ENCODE measurements around the gene PCDH8. TPM values are rescaled to one million over a fixed set of nuclear protein-coding genes. Genes with fewer than 3 reads are reported as not detected.

Gene PCDH8
- polyA plus RNA-seq, 1 of the 3 experiments (the other 2 are of a cell fraction): not detected

DNA sequence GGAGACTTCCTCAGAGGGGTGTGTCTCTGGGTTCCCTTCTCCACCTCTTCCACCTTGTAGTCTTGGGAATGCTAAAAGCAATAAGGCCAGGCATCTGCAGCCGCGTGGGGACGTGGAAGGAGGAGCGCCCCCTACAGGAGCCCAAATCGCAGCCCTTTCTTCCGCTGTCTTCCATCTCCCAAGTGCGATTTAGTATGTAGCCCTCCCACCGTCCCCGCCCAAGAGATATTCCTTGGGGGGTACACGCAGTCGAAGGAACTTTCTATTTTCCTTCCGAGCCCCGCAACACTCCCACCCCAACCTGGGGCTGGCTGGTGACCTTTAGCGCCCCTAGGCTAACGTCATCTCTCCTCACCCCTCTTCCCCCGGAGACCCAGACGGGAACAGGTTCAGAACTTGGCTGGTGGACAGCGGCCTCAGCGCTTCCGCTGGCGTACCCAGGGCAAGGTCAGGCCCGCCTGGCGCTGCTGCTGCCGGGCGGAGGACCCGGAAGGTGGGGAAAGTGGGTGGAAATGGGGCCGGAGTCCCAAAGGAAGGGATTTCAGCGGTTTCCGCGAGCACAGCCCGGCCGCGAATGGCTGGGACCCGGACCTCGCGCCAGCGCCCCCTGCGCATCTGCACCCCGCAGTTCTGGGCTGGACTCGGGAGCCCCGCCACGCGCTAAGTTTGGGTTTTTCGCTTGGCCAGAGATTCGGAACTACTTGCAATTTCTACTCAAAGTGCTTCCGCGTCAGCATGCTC lies 2.1 kb upstream of the PCDH8 start:
- Histone ChIP-seq H3K4me2 (peak overlapping the region; percentile 86), H3K4me1 (ENCODE audit: control insufficient read depth in 1 of 2, insufficient read depth in 2 of 2, low read depth in 1 of 2, low read length in 1 of 2) (peaks cover 6 to 34% of the 10 kb centered on the region in 2 experiments; a peak in 3 of 4 replicates), H2AFZ (ENCODE audit: low read depth) (peak overlapping the region; percentile 99), H3K9ac (peak overlapping the region; percentile 54), H3K9me3 (no peaks in the 10 kb centered on the region), H4K20me1 (ENCODE audit: insufficient read depth) (no peaks in the 10 kb centered on the region), H3K4me3 (ENCODE audit: low read depth in 2 of 2, low read length in 1 of 2) (peak overlapping the region; percentile 69 to 97), H3K9me2 (no peaks in the 10 kb centered on the region), H3K27ac (ENCODE audit: low read depth in 2 of 2, low read length in 1 of 2) (peak overlapping the region in 1 of 2 experiments; percentile 79; a peak in 2 of 4 replicates), H3K27me3 (ENCODE audit: insufficient read depth) (peaks cover 37% of the 10 kb centered on the region), H3K79me2 (ENCODE audit: insufficient read depth) (no peaks in the 10 kb centered on the region), H3F3A (replicated peaks; ENCODE audit: insufficient read depth) (peaks cover 14% of the 10 kb centered on the region), H3K36me3 (replicated peaks in 1 of 2; ENCODE audit: control insufficient read depth in 1 of 2, insufficient read depth in 2 of 2, low read length in 1 of 2) (no peaks in the 10 kb centered on the region)
- ChIA-PET POLR2A (interaction anchor here (0.9 kb wide), 1 partner anchor 10 kb away, joined by 3 read pairs; no protein-coding TSS in a partner anchor), CTCF (interaction anchor here (0.6 to 11.3 kb wide), 36 partner anchors 8 to 420 kb away, joined by 3 to 124 read pairs (median 5); partner anchors contain the start of gene SUGT1)
- DNase-seq: peak; percentile 71
- WGBS (ENCODE audit: low lambda C conversion rate): 2% methylated on average over 32 of the region's 47 CpGs
- TF ChIP-seq NRF1 (IDR thresholded peaks at IDR 0.05; ENCODE audit: low read depth, low read length): no peak
- TF ChIP-seq RFX5 (IDR thresholded peaks at IDR 0.05; ENCODE audit: low read length): no peak
- TF ChIP-seq EP300 (IDR thresholded peaks at IDR 0.05; ENCODE audit: borderline replicate concordance in 1 of 2, low read depth in 1 of 2, low read length in 1 of 2): no peak
- TF ChIP-seq, protein P1, sequence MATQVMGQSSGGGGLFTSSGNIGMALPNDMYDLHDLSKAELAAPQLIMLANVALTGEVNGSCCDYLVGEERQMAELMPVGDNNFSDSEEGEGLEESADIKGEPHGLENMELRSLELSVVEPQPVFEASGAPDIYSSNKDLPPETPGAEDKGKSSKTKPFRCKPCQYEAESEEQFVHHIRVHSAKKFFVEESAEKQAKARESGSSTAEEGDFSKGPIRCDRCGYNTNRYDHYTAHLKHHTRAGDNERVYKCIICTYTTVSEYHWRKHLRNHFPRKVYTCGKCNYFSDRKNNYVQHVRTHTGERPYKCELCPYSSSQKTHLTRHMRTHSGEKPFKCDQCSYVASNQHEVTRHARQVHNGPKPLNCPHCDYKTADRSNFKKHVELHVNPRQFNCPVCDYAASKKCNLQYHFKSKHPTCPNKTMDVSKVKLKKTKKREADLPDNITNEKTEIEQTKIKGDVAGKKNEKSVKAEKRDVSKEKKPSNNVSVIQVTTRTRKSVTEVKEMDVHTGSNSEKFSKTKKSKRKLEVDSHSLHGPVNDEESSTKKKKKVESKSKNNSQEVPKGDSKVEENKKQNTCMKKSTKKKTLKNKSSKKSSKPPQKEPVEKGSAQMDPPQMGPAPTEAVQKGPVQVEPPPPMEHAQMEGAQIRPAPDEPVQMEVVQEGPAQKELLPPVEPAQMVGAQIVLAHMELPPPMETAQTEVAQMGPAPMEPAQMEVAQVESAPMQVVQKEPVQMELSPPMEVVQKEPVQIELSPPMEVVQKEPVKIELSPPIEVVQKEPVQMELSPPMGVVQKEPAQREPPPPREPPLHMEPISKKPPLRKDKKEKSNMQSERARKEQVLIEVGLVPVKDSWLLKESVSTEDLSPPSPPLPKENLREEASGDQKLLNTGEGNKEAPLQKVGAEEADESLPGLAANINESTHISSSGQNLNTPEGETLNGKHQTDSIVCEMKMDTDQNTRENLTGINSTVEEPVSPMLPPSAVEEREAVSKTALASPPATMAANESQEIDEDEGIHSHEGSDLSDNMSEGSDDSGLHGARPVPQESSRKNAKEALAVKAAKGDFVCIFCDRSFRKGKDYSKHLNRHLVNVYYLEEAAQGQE (IDR thresholded peaks at IDR 0.05; ENCODE audit: low read depth, low read length): peak; percentile 99
- TF ChIP-seq CHD2 (IDR thresholded peaks at IDR 0.05; ENCODE audit: low read length, partially characterized antibody): peak; percentile 32
- TF ChIP-seq SMC3 (IDR thresholded peaks at IDR 0.05; ENCODE audit: low read depth, low read length): no peak
- TF ChIP-seq TEAD4 (IDR thresholded peaks at IDR 0.05; ENCODE audit: borderline replicate concordance, insufficient read depth): no peak
- TF ChIP-seq, protein P2, sequence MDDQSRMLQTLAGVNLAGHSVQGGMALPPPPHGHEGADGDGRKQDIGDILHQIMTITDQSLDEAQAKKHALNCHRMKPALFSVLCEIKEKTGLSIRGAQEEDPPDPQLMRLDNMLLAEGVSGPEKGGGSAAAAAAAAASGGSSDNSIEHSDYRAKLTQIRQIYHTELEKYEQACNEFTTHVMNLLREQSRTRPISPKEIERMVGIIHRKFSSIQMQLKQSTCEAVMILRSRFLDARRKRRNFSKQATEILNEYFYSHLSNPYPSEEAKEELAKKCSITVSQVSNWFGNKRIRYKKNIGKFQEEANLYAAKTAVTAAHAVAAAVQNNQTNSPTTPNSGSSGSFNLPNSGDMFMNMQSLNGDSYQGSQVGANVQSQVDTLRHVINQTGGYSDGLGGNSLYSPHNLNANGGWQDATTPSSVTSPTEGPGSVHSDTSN (IDR thresholded peaks at IDR 0.05): no peak
- TF ChIP-seq, protein P3, sequence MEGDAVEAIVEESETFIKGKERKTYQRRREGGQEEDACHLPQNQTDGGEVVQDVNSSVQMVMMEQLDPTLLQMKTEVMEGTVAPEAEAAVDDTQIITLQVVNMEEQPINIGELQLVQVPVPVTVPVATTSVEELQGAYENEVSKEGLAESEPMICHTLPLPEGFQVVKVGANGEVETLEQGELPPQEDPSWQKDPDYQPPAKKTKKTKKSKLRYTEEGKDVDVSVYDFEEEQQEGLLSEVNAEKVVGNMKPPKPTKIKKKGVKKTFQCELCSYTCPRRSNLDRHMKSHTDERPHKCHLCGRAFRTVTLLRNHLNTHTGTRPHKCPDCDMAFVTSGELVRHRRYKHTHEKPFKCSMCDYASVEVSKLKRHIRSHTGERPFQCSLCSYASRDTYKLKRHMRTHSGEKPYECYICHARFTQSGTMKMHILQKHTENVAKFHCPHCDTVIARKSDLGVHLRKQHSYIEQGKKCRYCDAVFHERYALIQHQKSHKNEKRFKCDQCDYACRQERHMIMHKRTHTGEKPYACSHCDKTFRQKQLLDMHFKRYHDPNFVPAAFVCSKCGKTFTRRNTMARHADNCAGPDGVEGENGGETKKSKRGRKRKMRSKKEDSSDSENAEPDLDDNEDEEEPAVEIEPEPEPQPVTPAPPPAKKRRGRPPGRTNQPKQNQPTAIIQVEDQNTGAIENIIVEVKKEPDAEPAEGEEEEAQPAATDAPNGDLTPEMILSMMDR (IDR thresholded peaks at IDR 0.05): peak; percentile 26; the same call in 1 of the 2 replicates
- TF ChIP-seq, protein P4, sequence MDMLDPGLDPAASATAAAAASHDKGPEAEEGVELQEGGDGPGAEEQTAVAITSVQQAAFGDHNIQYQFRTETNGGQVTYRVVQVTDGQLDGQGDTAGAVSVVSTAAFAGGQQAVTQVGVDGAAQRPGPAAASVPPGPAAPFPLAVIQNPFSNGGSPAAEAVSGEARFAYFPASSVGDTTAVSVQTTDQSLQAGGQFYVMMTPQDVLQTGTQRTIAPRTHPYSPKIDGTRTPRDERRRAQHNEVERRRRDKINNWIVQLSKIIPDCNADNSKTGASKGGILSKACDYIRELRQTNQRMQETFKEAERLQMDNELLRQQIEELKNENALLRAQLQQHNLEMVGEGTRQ (IDR thresholded peaks at IDR 0.05; ENCODE audit: borderline replicate concordance, low read depth, low read length): no peak
- TF ChIP-seq, protein P5, sequence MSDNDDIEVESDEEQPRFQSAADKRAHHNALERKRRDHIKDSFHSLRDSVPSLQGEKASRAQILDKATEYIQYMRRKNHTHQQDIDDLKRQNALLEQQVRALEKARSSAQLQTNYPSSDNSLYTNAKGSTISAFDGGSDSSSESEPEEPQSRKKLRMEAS (IDR thresholded peaks at IDR 0.05; ENCODE audit: low read depth): 0 out of 2 replicates have a peak, but pooled peaks have one; percentile 12
- peak; percentile 80 for TF ChIP-seq ELF1 (IDR thresholded peaks at IDR 0.05)
- no peak for TF ChIP-seq RAD21 (IDR thresholded peaks at IDR 0.05; ENCODE audit: low read length)
- TF ChIP-seq GATA2 (CRISPR knock-in tag; IDR thresholded peaks at IDR 0.05): no peak
- TF ChIP-seq TAF1 (IDR thresholded peaks at IDR 0.05; ENCODE audit: borderline replicate concordance, low read depth, low read length): peak; percentile 41; the same call in 1 of the 2 replicates
- no peak for TF ChIP-seq SIN3A (IDR thresholded peaks at IDR 0.05; ENCODE audit: borderline replicate concordance, low read depth, low read length)
- no peak for TF ChIP-seq MEF2A (IDR thresholded peaks at IDR 0.05; ENCODE audit: borderline replicate concordance, low read depth)
- TF ChIP-seq, protein P6, sequence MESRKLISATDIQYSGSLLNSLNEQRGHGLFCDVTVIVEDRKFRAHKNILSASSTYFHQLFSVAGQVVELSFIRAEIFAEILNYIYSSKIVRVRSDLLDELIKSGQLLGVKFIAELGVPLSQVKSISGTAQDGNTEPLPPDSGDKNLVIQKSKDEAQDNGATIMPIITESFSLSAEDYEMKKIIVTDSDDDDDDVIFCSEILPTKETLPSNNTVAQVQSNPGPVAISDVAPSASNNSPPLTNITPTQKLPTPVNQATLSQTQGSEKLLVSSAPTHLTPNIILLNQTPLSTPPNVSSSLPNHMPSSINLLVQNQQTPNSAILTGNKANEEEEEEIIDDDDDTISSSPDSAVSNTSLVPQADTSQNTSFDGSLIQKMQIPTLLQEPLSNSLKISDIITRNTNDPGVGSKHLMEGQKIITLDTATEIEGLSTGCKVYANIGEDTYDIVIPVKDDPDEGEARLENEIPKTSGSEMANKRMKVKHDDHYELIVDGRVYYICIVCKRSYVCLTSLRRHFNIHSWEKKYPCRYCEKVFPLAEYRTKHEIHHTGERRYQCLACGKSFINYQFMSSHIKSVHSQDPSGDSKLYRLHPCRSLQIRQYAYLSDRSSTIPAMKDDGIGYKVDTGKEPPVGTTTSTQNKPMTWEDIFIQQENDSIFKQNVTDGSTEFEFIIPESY (IDR thresholded peaks at IDR 0.05; ENCODE audit: borderline replicate concordance, low read depth): no peak
- no peak for TF ChIP-seq RXRA (IDR thresholded peaks at IDR 0.05; ENCODE audit: borderline replicate concordance, low read depth)
- no peak for TF ChIP-seq TCF12 (IDR thresholded peaks at IDR 0.05)
- TF ChIP-seq YY1 (IDR thresholded peaks at IDR 0.05; ENCODE audit: low read depth): peak; percentile 46; the same call in 1 of the 2 replicates
- no peak for TF ChIP-seq MXI1 (IDR thresholded peaks at IDR 0.05; ENCODE audit: low read depth, low read length)
- TF ChIP-seq RCOR1 (IDR thresholded peaks at IDR 0.05; ENCODE audit: low read length): no peak

All from SK-N-SH (cell line).